Keratinocyte (primary cell): ENCODE data around the gene TRAF3IP3. TPM values are rescaled to one million over a fixed set of nuclear protein-coding genes. Genes with fewer than 3 reads are reported as not detected.

Source experiments
- DNase-seq: peaks from one replicate; pipeline ENCODE4 v3.0.0-alpha.2; 2011; ENCODE audit warnings: low read depth, missing footprints, low spot score
- FAIRE-seq: peaks from 2 replicates; lab custom pipeline; 2011; peaks lifted over from hg19 to GRCh38; lab: Jason Lieb, UNC
- H2AFZ ChIP-seq: 2 replicates; pipeline ENCODE4 v1.6.0; 2012; ENCODE audit warnings: low read length, control low read depth, inconsistent platforms; ENCODE audit not compliant: control insufficient read depth
- H3K27ac ChIP-seq: 2 replicates; pipeline ENCODE4 v1.5.1; 2011; ENCODE audit warnings: low read length; ENCODE audit not compliant: control insufficient read depth, insufficient read depth
- H3K27me3 ChIP-seq: 3 replicates; pipeline ENCODE4 v1.6.0; 2011; ENCODE audit warnings: low read length; ENCODE audit not compliant: control insufficient read depth, insufficient read depth; ENCODE audit errors: extremely low read depth
- H3K36me3 ChIP-seq, 2 experiments: 2 replicates in 1 of 2; 3 replicates in 1 of 2; pipeline ENCODE4 v1.5.1; 2011; ENCODE audit warnings: low read length in 2 of 2, mild to moderate bottlenecking in 1 of 2; ENCODE audit not compliant: control insufficient read depth in 2 of 2, insufficient read depth in 2 of 2; ENCODE audit errors: extremely low read depth in 1 of 2
- H3K4me1 ChIP-seq: 3 replicates; pipeline ENCODE4 v1.5.1; 2011; ENCODE audit warnings: low read length; ENCODE audit not compliant: control insufficient read depth, insufficient read depth; ENCODE audit errors: extremely low read depth
- H3K4me2 ChIP-seq: 3 replicates; pipeline ENCODE4 v1.6.0; 2011; ENCODE audit warnings: low read depth, low read length; ENCODE audit not compliant: control insufficient read depth, insufficient read depth; ENCODE audit errors: extremely low read depth
- H3K4me3 ChIP-seq, 3 experiments: fragments of 200-600 bp in 1 of 3; sonication (generic) in 1 of 3; 2 replicates in 2 of 3; 3 replicates in 1 of 3; pipeline ENCODE4 v1.5.1; 2011 to 2016; ENCODE audit warnings: low read length in 3 of 3, mild to moderate bottlenecking in 3 of 3, control low read depth in 2 of 3, inconsistent platforms in 1 of 3, low read depth in 1 of 3, mixed read lengths in 1 of 3, mixed run types in 1 of 3, moderate library complexity in 1 of 3; ENCODE audit not compliant: control insufficient read depth in 2 of 3, insufficient read depth in 2 of 3; ENCODE audit errors: extremely low read depth in 1 of 3
- H3K79me2 ChIP-seq: 2 replicates; pipeline ENCODE4 v1.6.0; 2012; ENCODE audit warnings: low read length; ENCODE audit not compliant: control insufficient read depth, insufficient read depth
- H3K9ac ChIP-seq: 3 replicates; pipeline ENCODE4 v1.6.0; 2011; ENCODE audit warnings: low read length; ENCODE audit not compliant: control insufficient read depth, insufficient read depth; ENCODE audit errors: extremely low read depth
- H3K9me1 ChIP-seq: 3 replicates; pipeline ENCODE4 v1.6.0; 2011; ENCODE audit warnings: low read length; ENCODE audit not compliant: control insufficient read depth, insufficient read depth; ENCODE audit errors: extremely low read depth
- H3K9me3 ChIP-seq: 2 replicates; pipeline ENCODE4 v1.5.1; 2012; ENCODE audit warnings: low read depth, low read length; ENCODE audit not compliant: control insufficient read depth
- H4K20me1 ChIP-seq: 3 replicates; pipeline ENCODE4 v1.6.0; 2011; ENCODE audit warnings: low read length; ENCODE audit not compliant: control insufficient read depth, insufficient read depth; ENCODE audit errors: extremely low read depth
- CTCF ChIP-seq, 3 experiments: IDR thresholded peaks in 1 of 3; conservative IDR thresholded peaks in 1 of 3; optimal IDR thresholded peaks in 1 of 3; 2 replicates in 2 of 3; 3 replicates in 1 of 3; pipeline versions ENCODE3 to v1.5.1; 2011; ENCODE audit warnings: low read length in 3 of 3, mild to moderate bottlenecking in 3 of 3, moderate library complexity in 2 of 3, control low read depth in 1 of 3, inconsistent platforms in 1 of 3; ENCODE audit not compliant: insufficient read depth in 2 of 3; ENCODE audit errors: extremely low read depth in 1 of 3
- EZH2 ChIP-seq: IDR thresholded peaks from one replicate; pipeline ENCODE4 v1.6.1; 2012; ENCODE audit warnings: inconsistent platforms, mild to moderate bottlenecking, low read length, moderate library complexity
- dilution Hi-C: fragments of 300-500 bp; cut with MboI; formaldehyde crosslinking; loops from one replicate; pipeline ENCODE4 v1.7.0; 2020; ENCODE audit warnings: low sequenced_read_pairs; ENCODE audit not compliant: extremely low pct_ligation_motif_present
- polyA plus RNA-seq, 5 experiments: library from polyadenylated mRNA; depleted of rRNA in 3 of 5; stranded (reverse) in 3 of 5; stranded (forward) in 1 of 5; unstranded in 1 of 5; fragments of >200 nt; gene quantifications; 1 replicate in 1 of 5; 2 replicates in 3 of 5; 3 replicates in 1 of 5; pipeline versions ENCODE4 v1.2.1 to v1.2.3, GENCODE V29; 2011 to 2012; ENCODE audit warnings: missing spikeins in 2 of 5, low read depth in 1 of 5, low replicate concordance in 1 of 5

TRAF3IP3 gene
- polyA plus RNA-seq, 1 donor (not counting 4 experiments of a cell fraction or from before 2014, with no cell fraction given), result 0.16 TPM

GRCh38 chr1:209747580-209748262 is 8.1 kb upstream of the TRAF3IP3 start:
- peak overlapping the region; percentile 39 for H3K9ac ChIP-seq
- no peaks in the 10 kb centered on the region for H3K9me1 ChIP-seq
- no peaks in the 10 kb centered on the region for H3K79me2 ChIP-seq
- H3K27me3 ChIP-seq, result no peaks in the 10 kb centered on the region
- peaks cover 10% of the 10 kb centered on the region for H3K4me1 ChIP-seq
- H4K20me1 ChIP-seq, result no peaks in the 10 kb centered on the region
- TF ChIP-seq CTCF (optimal IDR thresholded peaks at IDR 0.05 in 1 of 3, IDR thresholded peaks at IDR 0.05 in 1 of 3, conservative IDR thresholded peaks at IDR 0.05 in 1 of 3; ENCODE audit: extremely low read depth in 1 of 3, insufficient read depth in 2 of 3, low read length in 3 of 3) (peak; percentile 91 to 97 (median 93)), EZH2 (no peak)
- peak; percentile 99 for DNase-seq
- no peaks in the 10 kb centered on the region for H3K36me3 ChIP-seq
- FAIRE-seq, result peak; percentile 93
- no peaks in the 10 kb centered on the region for H3K9me3 ChIP-seq
- H3K27ac ChIP-seq, result no peak overlapping the region
- dilution Hi-C loops, result no loop called here
- H2AFZ ChIP-seq, result peak overlapping the region; percentile 74
- H3K4me2 ChIP-seq, result peak overlapping the region; percentile 59
- peak overlapping the region in 1 of 3 experiments; percentile 18 for H3K4me3 ChIP-seq

- no peak overlapping the region for H3K4me3 ChIP-seq
- no peaks in the 10 kb centered on the region for H3K36me3 ChIP-seq
- no peak overlapping the region for H2AFZ ChIP-seq
- H3K9me3 ChIP-seq, result no peaks in the 10 kb centered on the region
- TF ChIP-seq CTCF (optimal IDR thresholded peaks at IDR 0.05 in 1 of 3, IDR thresholded peaks at IDR 0.05 in 1 of 3, conservative IDR thresholded peaks at IDR 0.05 in 1 of 3; ENCODE audit: extremely low read depth in 1 of 3, insufficient read depth in 2 of 3, low read length in 3 of 3), result no peak
- TF ChIP-seq EZH2, result no peak
- no peak overlapping the region for H3K4me2 ChIP-seq
- H3K27me3 ChIP-seq, result no peaks in the 10 kb centered on the region
- H4K20me1 ChIP-seq, result no peaks in the 10 kb centered on the region
- DNase-seq (no peak), FAIRE-seq (no peak)
- H3K9me1 ChIP-seq, result no peaks in the 10 kb centered on the region
- H3K9ac ChIP-seq, result no peak overlapping the region
- H3K79me2 ChIP-seq, result no peaks in the 10 kb centered on the region
- H3K4me1 ChIP-seq, result peaks cover 10% of the 10 kb centered on the region
- dilution Hi-C loops, result no loop called here
- H3K27ac ChIP-seq, result no peak overlapping the region
Observed at GRCh38 chr1:209748620-209749019, 7.2 kb upstream of the TRAF3IP3 start.
